Measurements from ENCODE around the gene ANTXR1. TPM values are rescaled to one million over a fixed set of nuclear protein-coding genes. Genes with fewer than 3 reads are reported as not detected.
"Not testable (repeated sequence)": the region's sequence is repeated elsewhere in the genome, so short reads cannot be mapped to it uniquely, and the experiment has no call there.

Gene ANTXR1
- total and polyA plus RNA-seq, 2 of the 8 experiments (the other 6 are each of a cell fraction or from before 2014, with no cell fraction given): 15.8 to 44.3 TPM

GRCh38 chr2:69235835-69236234, 222.9 kb downstream of the ANTXR1 start:
- H3K4me3 ChIP-seq (ENCODE audit: extremely low read depth in 1 of 4, insufficient read depth in 2 of 4, low read depth in 3 of 4, low read length in 4 of 4); H3K18ac ChIP-seq (ENCODE audit: extremely low read depth, low read length); H2AFZ ChIP-seq (ENCODE audit: low read length); H2BK12ac ChIP-seq (ENCODE audit: low read depth, low read length); H4K5ac ChIP-seq (ENCODE audit: insufficient read length, low read depth, low read length); H2AK5ac ChIP-seq (ENCODE audit: low read depth, low read length); H3K56ac ChIP-seq (replicated peaks; ENCODE audit: insufficient read length, low read depth, low read length); H3K36me3 ChIP-seq (ENCODE audit: control insufficient read depth in 2 of 4, insufficient read depth in 4 of 4, low read length in 3 of 4); H3K4me1 ChIP-seq (replicated peaks in 1 of 4; ENCODE audit: control insufficient read depth in 3 of 4, insufficient read depth in 4 of 4, low read length in 3 of 4); H3K9me3 ChIP-seq (ENCODE audit: insufficient read depth in 2 of 2, low read depth in 1 of 2, low read length in 1 of 2); CTCF ChIA-PET (ENCODE audit: partially characterized antibody); FAIRE-seq; H3K23me2 ChIP-seq (ENCODE audit: low read depth, low read length); H2BK120ac ChIP-seq (replicated peaks; ENCODE audit: low read depth, low read length); H3K27ac ChIP-seq (ENCODE audit: low read depth, low read length); H4K20me1 ChIP-seq (replicated peaks in 1 of 2; ENCODE audit: control insufficient read depth in 1 of 2, insufficient read depth in 2 of 2, low read length in 2 of 2); DNase-seq (ENCODE audit: low read depth in 1 of 2, low spot score in 2 of 2); H3K14ac ChIP-seq (ENCODE audit: insufficient read length); H3K79me1 ChIP-seq (ENCODE audit: low read depth, low read length); H2BK20ac ChIP-seq (ENCODE audit: low read length); H3K79me2 ChIP-seq (ENCODE audit: control insufficient read depth in 1 of 2, insufficient read depth in 2 of 2, low read length in 2 of 2); H3K23ac ChIP-seq (ENCODE audit: insufficient read length); H3K9ac ChIP-seq (replicated peaks in 1 of 4; ENCODE audit: extremely low read depth in 1 of 4, low read depth in 3 of 4, low read length in 3 of 4); H4K8ac ChIP-seq (ENCODE audit: extremely low read depth, insufficient read depth, low read length); H2BK15ac ChIP-seq (ENCODE audit: low read length); H3K4ac ChIP-seq (replicated peaks; ENCODE audit: insufficient read length, low read depth, low read length); H4K91ac ChIP-seq (replicated peaks; ENCODE audit: insufficient read length, low read length); H3K4me2 ChIP-seq (ENCODE audit: insufficient read depth in 1 of 2, low read depth in 2 of 2, low read length in 2 of 2); H3K27me3 ChIP-seq (replicated peaks in 1 of 4; ENCODE audit: control insufficient read depth in 3 of 4, extremely low read depth in 1 of 4, insufficient read depth in 3 of 4, low read length in 3 of 4); H2BK5ac ChIP-seq (ENCODE audit: low read depth, low read length): not testable (repeated sequence)
- WGBS, 2 experiments (ENCODE audit: extremely low coverage in 1 of 2, insufficient coverage in 1 of 2, insufficient read length in 1 of 2, insufficient replicate concordance in 2 of 2, low coverage in 1 of 2, low lambda C conversion rate in 2 of 2, missing lambda C conversion rate in 1 of 2): 99% methylated on average over 4 of the region's 4 CpGs; no CpG with 5 or more reads in 1 of the 2 experiments
- POLR2A ChIA-PET (ENCODE audit: partially characterized antibody): interaction anchor here (1.0 kb wide), 1 partner anchor 56 kb away, joined by 3 read pairs; no protein-coding TSS in a partner anchor

Data from H1 (cell line).